ENCODE measurements around the gene CFAP221.
A peak's percentile ranks its signal among the peaks of the same experiment; 100 is the strongest.

The CFAP221 gene

DNA sequence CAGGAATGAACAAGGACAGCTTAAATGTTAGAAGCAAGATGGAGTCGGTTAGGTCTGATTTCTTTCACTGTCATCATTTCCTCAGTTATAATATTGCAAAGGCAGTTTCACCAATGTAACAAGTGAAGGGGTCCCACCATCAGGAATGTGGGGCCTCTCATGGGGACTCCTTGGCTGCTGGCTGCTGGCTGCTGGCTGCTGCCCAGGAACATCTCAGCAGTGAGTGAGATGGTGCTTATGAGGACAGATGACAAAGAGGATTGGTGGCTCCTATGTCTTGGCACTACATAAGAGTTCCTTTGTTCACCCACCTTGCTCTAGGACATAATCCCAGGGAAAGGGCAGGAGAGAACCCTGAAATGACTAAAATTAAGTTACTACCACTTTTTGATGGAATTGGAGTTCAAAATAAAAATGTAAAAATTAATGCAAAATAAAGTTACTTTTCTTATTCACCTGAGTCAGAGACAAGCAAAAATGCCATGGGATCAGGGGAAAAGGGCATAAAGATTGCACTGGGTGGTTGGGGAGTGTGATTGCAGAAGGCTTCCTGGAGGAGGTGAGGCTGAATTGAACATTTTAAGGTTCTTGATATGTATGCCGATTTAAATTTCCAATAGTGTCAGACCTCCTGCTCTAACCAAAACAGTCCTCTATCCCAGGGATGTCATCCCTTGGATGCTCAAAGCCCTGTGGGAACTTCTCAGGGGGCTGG lies 158.1 kb downstream of the CFAP221 start:
- H3K18ac ChIP-seq (ENCODE audit: low read depth in 1 of 2, low read length in 2 of 2) = no peak overlapping the region
- H2AFZ ChIP-seq (ENCODE audit: low read depth, low read length) = no peak overlapping the region
- H3K4me1 ChIP-seq (ENCODE audit: control insufficient read depth, insufficient read depth, low read depth, low read length) = peaks cover 2% of the 10 kb centered on the region
- peak overlapping the region; percentile 71 for H2BK15ac ChIP-seq (ENCODE audit: low read depth, poor library complexity, severe bottlenecking)
- H3K4ac ChIP-seq (ENCODE audit: low read depth in 1 of 2, low read length in 2 of 2) = no peak overlapping the region
- no peak overlapping the region for H3K23ac ChIP-seq (ENCODE audit: low read length in 2 of 2)
- no peak overlapping the region for H4K8ac ChIP-seq (ENCODE audit: low read length)
- no peak overlapping the region for H2BK12ac ChIP-seq (ENCODE audit: low read length in 2 of 2)
- H3K9me3 ChIP-seq (ENCODE audit: control insufficient read depth, low read length) = peaks cover 10% of the 10 kb centered on the region
- H3K14ac ChIP-seq (ENCODE audit: low read length in 2 of 2) = no peak overlapping the region
- no peak overlapping the region for H2BK120ac ChIP-seq (ENCODE audit: low read depth, low read length)
- no peaks in the 10 kb centered on the region for H3K79me1 ChIP-seq (replicated peaks; ENCODE audit: low read length, poor library complexity, severe bottlenecking)
- WGBS = 96% methylated on average over 2 of the region's 2 CpGs
- no peaks in the 10 kb centered on the region for H3K36me3 ChIP-seq (ENCODE audit: control insufficient read depth in 1 of 2, insufficient read depth in 2 of 2, low read depth in 1 of 2, low read length in 2 of 2)
- H2BK5ac ChIP-seq (ENCODE audit: low read depth, low read length, poor library complexity, severe bottlenecking) = no peak overlapping the region
- H4K91ac ChIP-seq (ENCODE audit: low read length) = no peak overlapping the region
- no peak for DNase-seq
- no peak overlapping the region for H2AK5ac ChIP-seq (ENCODE audit: low read length, severe bottlenecking)
- no peak overlapping the region for H3K9ac ChIP-seq (ENCODE audit: low read length)
- H3K27ac ChIP-seq (ENCODE audit: low read length, poor library complexity, severe bottlenecking) = no peak overlapping the region
- peaks cover 0 to 36% of the 10 kb centered on the region in 2 experiments for H3K27me3 ChIP-seq (ENCODE audit: control insufficient read depth in 1 of 2, insufficient read depth in 1 of 2, low read length in 2 of 2)
- H3K4me2 ChIP-seq (ENCODE audit: low read length, poor library complexity, severe bottlenecking) = no peak overlapping the region
- no peak overlapping the region for H3K4me3 ChIP-seq (ENCODE audit: insufficient read depth in 1 of 2, low read depth in 1 of 2, low read length in 2 of 2)

DNA sequence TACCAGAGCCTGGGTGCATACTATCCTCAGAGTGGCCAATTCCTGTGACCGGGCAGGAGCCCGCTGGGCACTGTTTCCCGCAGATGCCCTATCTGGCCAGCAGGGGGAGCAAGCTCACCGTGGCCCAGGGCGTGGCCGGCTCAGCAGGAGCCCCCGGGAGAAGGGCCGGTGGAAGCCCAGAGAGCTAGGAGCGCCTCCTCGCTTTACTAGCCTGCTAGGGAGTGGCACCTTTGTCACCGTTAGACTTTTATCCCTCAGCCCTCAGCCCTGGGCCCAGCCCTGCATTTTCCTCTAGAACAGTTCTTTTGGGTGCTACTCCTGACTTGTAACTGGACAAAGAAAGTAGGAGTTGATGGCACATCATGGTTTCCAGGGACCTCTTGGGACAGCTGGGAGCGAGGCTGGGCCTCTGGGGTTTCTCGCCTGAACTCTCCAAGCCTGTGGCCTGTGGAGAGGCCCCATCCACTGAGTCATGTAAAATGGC lies 158.7 kb downstream of the CFAP221 start:
- Histone ChIP-seq H3K14ac (ENCODE audit: low read length in 2 of 2) (no peak overlapping the region), H3K9ac (ENCODE audit: low read length) (peak overlapping the region; percentile 44), H3K23ac (ENCODE audit: low read length in 2 of 2) (no peak overlapping the region), H3K79me1 (replicated peaks; ENCODE audit: low read length, poor library complexity, severe bottlenecking) (no peaks in the 10 kb centered on the region), H3K18ac (ENCODE audit: low read depth in 1 of 2, low read length in 2 of 2) (no peak overlapping the region), H4K91ac (ENCODE audit: low read length) (no peak overlapping the region), H3K9me3 (ENCODE audit: control insufficient read depth, low read length) (peaks cover 10% of the 10 kb centered on the region), H4K8ac (ENCODE audit: low read length) (no peak overlapping the region), H2BK5ac (ENCODE audit: low read depth, low read length, poor library complexity, severe bottlenecking) (no peak overlapping the region), H3K27ac (ENCODE audit: low read length, poor library complexity, severe bottlenecking) (no peak overlapping the region), H2BK12ac (ENCODE audit: low read length in 2 of 2) (no peak overlapping the region), H3K27me3 (ENCODE audit: control insufficient read depth in 1 of 2, insufficient read depth in 1 of 2, low read length in 2 of 2) (peaks cover 0 to 30% of the 10 kb centered on the region in 2 experiments), H3K36me3 (ENCODE audit: control insufficient read depth in 1 of 2, insufficient read depth in 2 of 2, low read depth in 1 of 2, low read length in 2 of 2) (no peaks in the 10 kb centered on the region), H2AFZ (ENCODE audit: low read depth, low read length) (no peak overlapping the region), H2AK5ac (ENCODE audit: low read length, severe bottlenecking) (no peak overlapping the region), H3K4ac (ENCODE audit: low read depth in 1 of 2, low read length in 2 of 2) (no peak overlapping the region), H3K4me1 (ENCODE audit: control insufficient read depth, insufficient read depth, low read depth, low read length) (peaks cover 2% of the 10 kb centered on the region), H2BK120ac (ENCODE audit: low read depth, low read length) (no peak overlapping the region), H3K4me3 (ENCODE audit: insufficient read depth in 1 of 2, low read depth in 1 of 2, low read length in 2 of 2) (no peak overlapping the region), H3K4me2 (ENCODE audit: low read length, poor library complexity, severe bottlenecking) (no peak overlapping the region), H2BK15ac (ENCODE audit: low read depth, poor library complexity, severe bottlenecking) (peak overlapping the region; percentile 71)
- peak; percentile 51 for DNase-seq
- WGBS = 23% methylated on average over 8 of the region's 13 CpGs

DNA sequence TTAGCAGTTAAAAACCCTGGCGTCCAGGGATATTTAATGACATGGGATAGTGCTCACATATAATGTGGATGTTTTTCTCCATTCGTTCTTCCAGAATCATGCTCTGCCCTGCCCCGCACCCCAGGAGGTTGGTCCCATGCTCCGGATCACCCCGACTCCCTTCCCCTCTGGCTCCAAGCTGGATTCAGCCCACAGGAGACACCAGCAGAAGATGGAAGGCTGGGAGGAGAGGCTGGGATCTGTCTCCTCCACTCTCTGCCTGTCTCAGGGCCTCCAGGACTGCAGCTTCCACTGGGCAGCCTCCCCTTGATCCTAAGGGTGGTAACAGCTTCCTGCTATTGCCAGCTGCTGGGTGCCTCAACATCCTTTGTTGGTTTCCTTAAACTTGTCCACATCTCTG lies 159.3 kb downstream of the CFAP221 start:
- H4K8ac ChIP-seq (ENCODE audit: low read length) = no peak overlapping the region
- no peak overlapping the region for H4K91ac ChIP-seq (ENCODE audit: low read length)
- H3K36me3 ChIP-seq (ENCODE audit: control insufficient read depth in 1 of 2, insufficient read depth in 2 of 2, low read depth in 1 of 2, low read length in 2 of 2) = no peaks in the 10 kb centered on the region
- H2BK120ac ChIP-seq (ENCODE audit: low read depth, low read length) = no peak overlapping the region
- no peaks in the 10 kb centered on the region for H3K79me1 ChIP-seq (replicated peaks; ENCODE audit: low read length, poor library complexity, severe bottlenecking)
- H2BK12ac ChIP-seq (ENCODE audit: low read length in 2 of 2) = no peak overlapping the region
- no peak overlapping the region for H2AFZ ChIP-seq (ENCODE audit: low read depth, low read length)
- H3K27ac ChIP-seq (ENCODE audit: low read length, poor library complexity, severe bottlenecking) = no peak overlapping the region
- H3K4me3 ChIP-seq (ENCODE audit: insufficient read depth in 1 of 2, low read depth in 1 of 2, low read length in 2 of 2) = no peak overlapping the region
- no peak overlapping the region for H3K4ac ChIP-seq (ENCODE audit: low read depth in 1 of 2, low read length in 2 of 2)
- no peak overlapping the region for H3K14ac ChIP-seq (ENCODE audit: low read length in 2 of 2)
- no peak for DNase-seq
- H3K27me3 ChIP-seq (ENCODE audit: control insufficient read depth in 1 of 2, insufficient read depth in 1 of 2, low read length in 2 of 2) = peaks cover 0 to 24% of the 10 kb centered on the region in 2 experiments
- 71% methylated on average over 4 of the region's 5 CpGs for WGBS
- H2BK15ac ChIP-seq (ENCODE audit: low read depth, poor library complexity, severe bottlenecking) = no peak overlapping the region
- H2AK5ac ChIP-seq (ENCODE audit: low read length, severe bottlenecking) = no peak overlapping the region
- H3K18ac ChIP-seq (ENCODE audit: low read depth in 1 of 2, low read length in 2 of 2) = no peak overlapping the region
- peaks cover 10% of the 10 kb centered on the region for H3K9me3 ChIP-seq (ENCODE audit: control insufficient read depth, low read length)
- H3K23ac ChIP-seq (ENCODE audit: low read length in 2 of 2) = no peak overlapping the region
- no peak overlapping the region for H3K9ac ChIP-seq (ENCODE audit: low read length)
- peaks cover 2% of the 10 kb centered on the region for H3K4me1 ChIP-seq (ENCODE audit: control insufficient read depth, insufficient read depth, low read depth, low read length)
- no peak overlapping the region for H2BK5ac ChIP-seq (ENCODE audit: low read depth, low read length, poor library complexity, severe bottlenecking)
- H3K4me2 ChIP-seq (ENCODE audit: low read length, poor library complexity, severe bottlenecking) = no peak overlapping the region

DNA sequence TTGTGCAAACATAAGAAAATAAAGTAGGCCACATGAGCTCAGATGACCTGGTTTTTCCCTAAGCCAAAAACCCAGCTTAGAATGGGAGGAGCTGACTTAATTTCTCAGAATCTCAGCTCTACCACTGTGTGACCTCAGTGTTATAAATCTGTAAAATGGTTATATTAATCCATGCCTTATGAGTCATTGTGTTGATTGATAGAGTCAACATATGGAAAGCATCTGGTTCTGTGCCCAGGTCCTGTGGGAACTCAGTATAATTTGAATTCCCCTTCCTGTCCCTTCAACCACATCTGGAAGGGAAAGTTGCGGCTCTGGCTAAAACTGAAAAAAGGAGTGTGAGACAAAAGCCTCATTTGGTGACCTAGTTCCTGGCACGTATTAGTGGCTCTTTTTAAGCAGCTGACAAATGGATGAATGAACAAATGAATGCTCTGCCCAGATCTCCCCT lies 160.4 kb downstream of the CFAP221 start:
- no peak overlapping the region for H3K27ac ChIP-seq (ENCODE audit: low read length, poor library complexity, severe bottlenecking)
- 71% methylated on average over 2 of the region's 2 CpGs for WGBS
- H3K27me3 ChIP-seq (ENCODE audit: control insufficient read depth in 1 of 2, insufficient read depth in 1 of 2, low read length in 2 of 2) = peaks cover 0 to 15% of the 10 kb centered on the region in 2 experiments
- H3K18ac ChIP-seq (ENCODE audit: low read depth in 1 of 2, low read length in 2 of 2) = no peak overlapping the region
- H4K8ac ChIP-seq (ENCODE audit: low read length) = no peak overlapping the region
- H2AFZ ChIP-seq (ENCODE audit: low read depth, low read length) = no peak overlapping the region
- no peak overlapping the region for H2BK5ac ChIP-seq (ENCODE audit: low read depth, low read length, poor library complexity, severe bottlenecking)
- H2BK120ac ChIP-seq (ENCODE audit: low read depth, low read length) = no peak overlapping the region
- H2BK12ac ChIP-seq (ENCODE audit: low read length in 2 of 2) = no peak overlapping the region
- H2AK5ac ChIP-seq (ENCODE audit: low read length, severe bottlenecking) = no peak overlapping the region
- no peak overlapping the region for H4K91ac ChIP-seq (ENCODE audit: low read length)
- H3K79me1 ChIP-seq (replicated peaks; ENCODE audit: low read length, poor library complexity, severe bottlenecking) = no peaks in the 10 kb centered on the region
- H3K9ac ChIP-seq (ENCODE audit: low read length) = no peak overlapping the region
- H3K4me3 ChIP-seq (ENCODE audit: insufficient read depth in 1 of 2, low read depth in 1 of 2, low read length in 2 of 2) = no peak overlapping the region
- peaks cover 2% of the 10 kb centered on the region for H3K4me1 ChIP-seq (ENCODE audit: control insufficient read depth, insufficient read depth, low read depth, low read length)
- H3K4ac ChIP-seq (ENCODE audit: low read depth in 1 of 2, low read length in 2 of 2) = no peak overlapping the region
- no peak for DNase-seq
- no peak overlapping the region for H2BK15ac ChIP-seq (ENCODE audit: low read depth, poor library complexity, severe bottlenecking)
- H3K14ac ChIP-seq (ENCODE audit: low read length in 2 of 2) = no peak overlapping the region
- H3K36me3 ChIP-seq (ENCODE audit: control insufficient read depth in 1 of 2, insufficient read depth in 2 of 2, low read depth in 1 of 2, low read length in 2 of 2) = no peaks in the 10 kb centered on the region
- no peak overlapping the region for H3K4me2 ChIP-seq (ENCODE audit: low read length, poor library complexity, severe bottlenecking)
- H3K9me3 ChIP-seq (ENCODE audit: control insufficient read depth, low read length) = peaks cover 10% of the 10 kb centered on the region
- no peak overlapping the region for H3K23ac ChIP-seq (ENCODE audit: low read length in 2 of 2)
